GM21786 (cell line): ENCODE measurements around the gene TPRA1.

Source experiments
- ATAC-seq: cut with Tn5 transposase; IDR thresholded peaks from one replicate; pipeline ENCODE4 v1.9.1; 2021; ENCODE audit not compliant: unreplicated experiment

Gene TPRA1

GRCh38 chr3:127590593-127591465 is at the start of gene TPRA1:
Gene TPRA1 (minus strand): TSS chr3:127590733. CDS start chr3:127580146, 10,587 bp downstream.
- peak; percentile 82 for ATAC-seq

DNA sequence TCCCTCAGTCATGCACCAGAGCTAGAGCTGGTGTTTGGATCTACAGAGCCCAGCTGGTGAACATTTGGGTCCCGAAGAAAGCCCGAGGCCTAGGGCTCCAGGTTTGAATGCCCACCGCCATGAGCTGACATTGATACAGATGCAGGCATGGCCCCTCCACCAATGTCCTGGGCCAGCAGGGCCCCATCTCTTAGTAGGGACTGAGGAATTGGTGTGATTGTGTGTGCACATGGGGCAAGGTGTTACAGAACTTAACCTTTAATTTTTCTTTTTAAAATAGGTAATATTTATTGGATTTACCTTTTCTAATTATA is 49.5 kb upstream of the TPRA1 start:
- no peak for ATAC-seq

- no peak for ATAC-seq
Measured at GRCh38 chr3:127639173-127640041, 48.9 kb upstream of the TPRA1 start.

DNA sequence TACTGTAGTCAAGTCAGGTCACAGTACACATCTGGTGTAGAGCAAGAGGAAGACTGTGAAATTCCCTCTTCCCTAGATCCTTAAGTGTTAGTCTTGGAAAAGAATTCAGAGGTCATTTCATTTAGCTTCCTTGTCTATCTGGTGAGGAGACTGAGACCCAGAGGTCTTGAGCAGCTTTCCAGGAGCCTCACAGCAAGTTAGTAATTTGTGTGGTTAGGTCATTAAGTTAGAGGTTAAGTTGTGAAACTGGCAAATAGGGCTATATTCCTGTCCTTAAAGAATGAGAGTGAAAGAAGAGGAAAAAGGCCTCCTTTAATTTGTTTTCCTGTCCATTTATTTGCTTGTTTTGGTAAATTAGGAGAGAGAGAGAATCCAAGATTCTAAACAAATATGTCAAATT is 47.4 kb upstream of the TPRA1 start:
- ATAC-seq = no peak

DNA sequence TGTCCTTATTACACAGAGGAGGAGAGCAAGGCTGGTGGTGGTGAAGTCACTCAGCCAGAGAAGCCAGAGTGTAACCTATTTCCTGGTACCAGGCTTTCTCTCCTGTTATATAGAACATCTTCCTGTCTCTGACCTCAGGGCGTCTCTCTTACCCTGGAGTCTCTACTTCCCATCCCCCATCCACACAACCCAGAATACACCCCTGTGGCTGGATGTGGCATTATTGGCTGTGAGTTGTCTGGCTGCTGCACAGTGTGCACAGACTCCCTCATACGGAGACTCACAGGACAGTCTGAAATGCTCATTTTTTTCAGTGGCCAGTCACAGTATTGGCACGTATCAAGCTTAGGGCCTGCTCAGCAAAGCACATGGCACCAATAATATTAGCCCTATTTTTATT is 47.0 kb upstream of the TPRA1 start:
- no peak for ATAC-seq

DNA sequence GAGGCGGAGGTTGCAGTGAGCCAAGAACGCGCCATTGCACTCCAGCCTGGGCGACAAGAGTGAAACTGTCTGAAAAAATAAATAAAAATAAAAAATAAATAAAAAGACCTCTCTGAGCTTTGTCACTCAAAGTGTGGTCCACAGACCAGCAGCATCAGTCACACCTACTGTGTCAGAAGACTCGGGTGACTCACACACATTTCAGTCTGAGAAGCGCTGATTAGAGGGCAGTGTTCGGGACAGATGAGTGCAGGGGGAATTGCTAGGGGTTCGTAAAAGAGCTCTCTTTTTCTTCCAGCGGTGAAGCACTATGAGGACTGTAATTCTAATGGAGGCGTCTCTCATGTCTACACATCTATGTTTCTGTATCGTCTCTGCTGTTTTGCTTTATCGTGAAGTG is 44.1 kb upstream of the TPRA1 start:
- no peak for ATAC-seq

- ATAC-seq = no peak
Measured at GRCh38 chr3:127632035-127632820, 41.7 kb upstream of the TPRA1 start.

DNA sequence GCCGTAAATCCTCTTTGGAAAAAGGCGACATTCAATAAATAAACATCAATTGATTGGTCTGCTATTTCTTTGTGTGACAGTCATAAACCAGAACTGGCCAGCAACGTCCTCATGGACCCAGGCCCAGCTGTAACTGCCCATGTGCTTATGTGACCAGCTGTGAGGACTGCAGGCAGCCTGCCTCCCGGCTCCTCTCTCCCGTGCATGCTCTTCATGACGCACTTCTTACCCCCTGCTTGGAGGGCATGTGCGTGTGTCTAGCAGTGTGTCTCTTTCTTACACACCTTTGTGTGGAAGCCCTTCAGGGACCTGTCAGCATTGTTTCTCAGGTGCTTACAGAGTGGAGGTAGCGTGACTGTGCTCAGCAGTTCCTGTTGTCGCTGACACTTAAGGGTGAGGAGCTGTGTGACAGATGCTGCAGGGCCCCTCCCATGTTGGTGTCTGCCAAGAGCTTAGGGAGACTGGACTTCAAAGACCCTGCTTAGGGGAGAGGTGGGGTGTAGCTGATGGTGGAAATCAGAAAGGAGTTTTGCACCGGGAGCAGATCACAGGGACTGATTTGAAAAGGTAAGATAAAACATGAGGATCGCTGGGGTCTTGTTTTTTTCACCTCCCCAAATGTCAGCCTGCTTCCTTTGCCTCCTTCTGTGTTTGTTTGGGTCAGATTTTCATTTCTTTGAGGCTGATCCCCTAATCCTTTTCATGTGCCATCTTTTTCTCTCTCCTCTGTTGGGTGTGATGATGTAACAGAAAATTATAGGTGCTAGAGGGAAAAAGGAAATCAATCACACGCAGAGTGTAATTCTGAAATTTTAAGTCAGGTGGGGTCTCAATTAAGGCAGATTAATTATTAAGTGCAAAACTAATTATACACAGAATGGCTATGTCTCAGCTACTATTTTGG is 40.5 kb upstream of the TPRA1 start:
- no peak for ATAC-seq

- ATAC-seq = no peak
Measured at GRCh38 chr3:127629467-127630403, 39.2 kb upstream of the TPRA1 start.

- no peak for ATAC-seq
Measured at GRCh38 chr3:127628788-127629466, 38.4 kb upstream of the TPRA1 start, which contains the start of gene PODXL2. Gene PODXL2 (plus strand): TSS chr3:127629185. CDS start chr3:127629220, 35 bp downstream.

GRCh38 chr3:127628426-127628787 is 37.9 kb upstream of the TPRA1 start:
- no peak for ATAC-seq

DNA sequence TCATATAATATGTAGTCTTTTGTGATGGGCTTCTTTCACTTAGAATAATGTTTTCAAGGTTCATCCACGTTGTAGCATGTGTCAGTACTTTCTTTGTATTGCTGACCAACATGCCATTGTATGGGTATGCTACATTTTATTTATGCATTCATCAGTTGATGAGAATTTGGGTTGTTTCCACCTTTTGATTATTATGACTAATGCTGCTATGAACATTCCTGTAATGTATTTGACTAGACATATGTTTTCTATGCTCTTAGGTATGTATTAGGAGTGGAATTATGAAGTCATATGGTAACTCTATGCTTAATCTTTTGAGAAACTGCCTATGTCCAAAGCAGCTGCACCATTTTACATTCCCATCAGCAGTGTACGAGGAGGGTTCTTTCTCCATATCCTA is 35.3 kb upstream of the TPRA1 start:
- no peak for ATAC-seq

DNA sequence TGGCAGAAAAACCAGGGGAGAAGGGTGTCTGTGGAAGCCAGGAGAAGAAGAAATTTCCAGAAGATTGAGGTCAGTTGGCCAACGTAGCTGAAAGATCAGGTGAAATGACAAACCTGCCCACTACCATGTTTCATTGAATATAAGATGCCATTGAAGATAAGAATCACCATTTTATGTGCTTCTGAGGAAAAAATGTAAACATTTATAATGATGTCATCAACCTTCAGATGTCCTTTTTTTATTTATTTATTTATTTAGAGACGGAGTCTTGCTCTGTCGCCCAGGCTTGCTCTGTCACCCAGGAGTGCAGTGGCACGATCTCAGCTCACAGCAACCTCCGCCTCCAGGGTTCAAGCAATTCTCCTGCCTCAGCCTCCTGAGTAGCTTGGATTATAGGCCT is 33.5 kb upstream of the TPRA1 start:
- ATAC-seq = no peak

- ATAC-seq = no peak
Measured at GRCh38 chr3:127622772-127623576, 32.4 kb upstream of the TPRA1 start.

- no peak for ATAC-seq
Measured at GRCh38 chr3:127622031-127622430, 31.5 kb upstream of the TPRA1 start.

DNA sequence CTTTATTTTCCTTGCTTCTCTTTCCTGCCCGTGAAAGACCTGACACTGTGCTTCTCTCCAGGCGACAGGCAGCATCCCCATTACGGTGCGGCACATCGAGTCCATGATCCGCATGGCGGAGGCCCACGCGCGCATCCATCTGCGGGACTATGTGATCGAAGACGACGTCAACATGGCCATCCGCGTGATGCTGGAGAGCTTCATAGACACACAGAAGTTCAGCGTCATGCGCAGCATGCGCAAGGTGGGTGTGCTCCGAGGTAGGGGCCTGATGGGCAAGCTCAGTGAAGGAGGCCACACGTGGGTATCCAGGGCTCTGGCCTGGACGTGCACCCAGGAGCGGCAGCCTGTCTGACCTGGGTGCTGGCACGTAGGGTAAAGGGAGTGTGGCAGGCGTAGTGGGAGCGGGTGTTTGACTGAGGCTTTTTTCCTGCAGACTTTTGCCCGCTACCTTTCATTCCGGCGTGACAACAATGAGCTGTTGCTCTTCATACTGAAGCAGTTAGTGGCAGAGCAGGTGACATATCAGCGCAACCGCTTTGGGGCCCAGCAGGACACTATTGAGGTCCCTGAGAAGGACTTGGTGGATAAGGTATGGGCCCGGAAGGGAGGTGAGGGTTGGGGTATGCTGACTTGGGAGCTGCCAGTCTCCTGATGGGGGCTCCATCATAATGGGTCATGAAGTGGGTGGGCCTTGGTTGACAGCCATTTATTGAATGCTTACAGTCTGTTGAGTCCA is 30.3 kb upstream of the TPRA1 start:
- ATAC-seq = no peak

- no peak for ATAC-seq
Measured at GRCh38 chr3:127618891-127619290, 28.4 kb upstream of the TPRA1 start.
